Urothelium cell line (cell line): ENCODE results near the gene IFITM10.

Experiments used
- DNase-seq: peaks from one replicate; pipeline ENCODE4 v3.0.0; 2011; ENCODE audit warnings: low spot score, mixed read lengths
- FAIRE-seq: peaks from 2 replicates; lab custom pipeline; 2011; peaks lifted over from hg19 to GRCh38; lab: Jason Lieb, UNC

Gene IFITM10

GRCh38 chr11:1727096-1727690, 23.2 kb downstream of the IFITM10 start:
- no peak for DNase-seq
- FAIRE-seq, result no peak

- FAIRE-seq (no peak), DNase-seq (no peak)
These were observed 30.6 kb downstream of the IFITM10 start for GRCh38 chr11:1719781-1720180.

GRCh38 chr11:1718326-1718725, 32.1 kb downstream of the IFITM10 start:
- DNase-seq, result no peak
- no peak for FAIRE-seq

GRCh38 chr11:1717745-1718144, 32.6 kb downstream of the IFITM10 start:
- FAIRE-seq (no peak), DNase-seq (no peak)

GRCh38 chr11:1714908-1715885, 35.2 kb downstream of the IFITM10 start:
- no peak for DNase-seq
- no peak for FAIRE-seq

- FAIRE-seq (no peak), DNase-seq (no peak)
These were observed 41.7 kb downstream of the IFITM10 start for GRCh38 chr11:1708716-1709115.

GRCh38 chr11:1707751-1708150, 42.6 kb downstream of the IFITM10 start:
- FAIRE-seq (no peak), DNase-seq (no peak)

GRCh38 chr11:1706634-1707400, 43.6 kb downstream of the IFITM10 start:
- no peak for DNase-seq
- FAIRE-seq, result no peak

GRCh38 chr11:1705126-1706052, 45.0 kb downstream of the IFITM10 start:
- DNase-seq, result no peak
- FAIRE-seq, result no peak

GRCh38 chr11:1703146-1703545, 47.2 kb downstream of the IFITM10 start:
- DNase-seq (no peak), FAIRE-seq (no peak)

GRCh38 chr11:1702506-1702905, 47.9 kb downstream of the IFITM10 start:
- FAIRE-seq, result no peak
- no peak for DNase-seq

GRCh38 chr11:1701091-1701807, 49.1 kb downstream of the IFITM10 start:
- FAIRE-seq, result no peak

GRCh38 chr11:1699771-1700170, 50.6 kb downstream of the IFITM10 start:
- no peak for FAIRE-seq
- no peak for DNase-seq

More at GRCh38 chr11:1701091-1701807, 49.1 kb downstream of the IFITM10 start:
- DNase-seq, result no peak

GRCh38 chr11:1696608-1697570, 53.5 kb downstream of the IFITM10 start, which contains the start of gene KRTAP5-6:
Gene KRTAP5-6, plus strand, starts transcription at chr11:1697195. Its CDS starts 51 bp downstream, at chr11:1697246.
- DNase-seq (no peak), FAIRE-seq (no peak)

- FAIRE-seq, result no peak
- DNase-seq, result no peak
These were observed 54.8 kb downstream of the IFITM10 start for GRCh38 chr11:1695548-1696108.

- no peak for FAIRE-seq
- DNase-seq, result no peak
These were observed 55.4 kb downstream of the IFITM10 start for GRCh38 chr11:1694846-1695547.

GRCh38 chr11:1694064-1694845, 56.1 kb downstream of the IFITM10 start:
- FAIRE-seq (no peak), DNase-seq (peak; percentile 88)
